HG02938 (cell line): ENCODE results near the gene LDHAL6B.

Experiments used
- ATAC-seq: cut with Tn5 transposase; IDR thresholded peaks from one replicate; pipeline ENCODE4 v1.9.1; 2021; ENCODE audit warnings: mild to moderate bottlenecking, moderate library complexity; ENCODE audit not compliant: unreplicated experiment

LDHAL6B gene

GRCh38 chr15:59176653-59177316 lies 29.9 kb upstream of the LDHAL6B start:
- no peak for ATAC-seq

DNA sequence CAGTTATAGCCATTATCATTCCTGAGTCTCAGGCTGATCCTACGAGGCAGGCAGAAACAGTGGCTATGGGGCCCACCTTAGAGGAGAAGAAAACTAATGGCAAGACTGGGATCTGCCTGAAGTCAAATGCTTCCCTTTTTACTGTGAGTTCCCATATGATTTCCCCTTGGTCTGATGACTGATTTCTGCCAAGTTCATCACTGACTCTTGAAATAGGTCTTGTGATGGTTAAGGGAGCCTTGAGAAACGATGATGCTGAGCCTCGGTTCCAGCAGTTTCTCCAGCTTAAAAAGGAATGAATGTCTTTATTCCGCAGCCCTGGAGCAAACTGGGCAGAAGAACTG lies 29.4 kb upstream of the LDHAL6B start:
- no peak for ATAC-seq

DNA sequence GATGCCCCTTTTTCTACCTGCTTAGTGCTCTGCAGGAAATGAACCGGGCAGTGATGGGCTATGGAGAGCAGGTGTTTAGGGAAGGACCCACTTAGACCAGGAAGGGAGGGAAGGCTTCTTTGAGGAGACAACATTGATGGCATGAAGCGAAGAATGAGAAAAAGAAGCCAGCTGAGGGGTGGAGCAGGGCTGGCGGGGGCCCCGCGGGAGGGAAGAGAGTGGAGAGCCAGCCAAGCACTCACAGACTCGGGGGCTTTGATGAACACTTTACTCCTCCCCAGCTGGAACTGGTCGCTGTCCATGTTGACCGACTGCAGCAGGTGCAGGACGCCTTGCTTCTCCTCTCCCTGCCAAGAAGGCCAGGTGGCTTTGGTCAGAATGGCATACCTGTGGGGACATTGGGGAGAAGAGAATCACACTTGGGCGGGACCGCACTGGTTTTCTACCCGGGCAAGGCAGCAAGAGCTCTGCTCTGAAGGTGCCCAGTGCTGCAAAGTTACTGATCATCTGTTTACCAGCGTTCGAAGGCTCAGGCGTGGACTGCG lies 28.4 kb upstream of the LDHAL6B start:
- ATAC-seq = no peak

DNA sequence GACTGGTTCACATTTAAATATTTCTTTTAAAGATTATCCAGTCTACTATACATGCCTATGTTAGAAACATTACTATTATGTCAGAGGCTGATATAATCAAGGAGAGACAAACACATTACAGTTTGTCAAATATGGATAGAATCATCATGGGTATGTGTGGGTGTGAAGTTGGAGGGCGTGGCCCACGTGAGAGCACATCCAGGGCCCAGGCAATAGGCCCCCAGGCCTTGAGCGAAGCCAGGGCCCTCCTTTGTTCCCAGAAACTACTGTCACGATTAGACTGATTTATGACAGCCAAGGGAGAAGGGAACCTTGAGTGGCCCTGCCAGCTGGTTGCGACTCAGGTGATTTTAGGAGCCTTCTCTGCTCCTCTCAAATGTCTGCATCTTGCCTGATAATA lies 26.9 kb upstream of the LDHAL6B start:
- ATAC-seq = no peak

DNA sequence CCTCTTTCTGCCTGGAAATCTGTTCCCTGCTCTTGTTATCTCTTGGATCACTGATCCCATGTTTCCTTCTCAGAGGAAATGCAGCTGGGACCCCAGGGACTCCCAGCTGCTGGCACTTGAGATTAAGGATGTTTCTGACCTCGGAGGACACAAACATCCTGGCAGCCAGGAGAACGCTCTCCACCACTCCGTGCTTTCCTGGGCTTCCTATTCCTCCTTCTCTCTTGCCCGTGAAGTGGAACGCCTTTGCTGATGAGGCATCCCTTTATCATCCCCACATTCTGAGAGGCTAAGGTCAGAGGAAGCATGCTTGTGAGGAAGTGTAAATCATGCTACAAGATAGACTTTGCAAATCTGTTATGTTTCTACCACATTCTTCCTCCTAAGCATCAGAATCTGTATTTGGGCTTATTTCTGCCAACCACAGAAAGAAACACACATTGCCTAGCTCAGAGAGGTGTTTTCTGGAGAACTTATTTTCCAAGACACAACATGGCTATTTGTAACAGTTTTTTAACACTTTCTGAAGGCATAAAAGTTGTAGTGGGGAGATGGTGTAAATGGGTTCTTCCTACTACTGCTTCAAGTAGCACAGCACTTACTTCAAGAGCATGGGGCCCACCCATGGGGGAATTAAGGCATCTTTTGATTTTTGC lies 25.6 kb upstream of the LDHAL6B start:
- no peak for ATAC-seq

GRCh38 chr15:59185725-59186124 lies 20.9 kb upstream of the LDHAL6B start:
- no peak for ATAC-seq

DNA sequence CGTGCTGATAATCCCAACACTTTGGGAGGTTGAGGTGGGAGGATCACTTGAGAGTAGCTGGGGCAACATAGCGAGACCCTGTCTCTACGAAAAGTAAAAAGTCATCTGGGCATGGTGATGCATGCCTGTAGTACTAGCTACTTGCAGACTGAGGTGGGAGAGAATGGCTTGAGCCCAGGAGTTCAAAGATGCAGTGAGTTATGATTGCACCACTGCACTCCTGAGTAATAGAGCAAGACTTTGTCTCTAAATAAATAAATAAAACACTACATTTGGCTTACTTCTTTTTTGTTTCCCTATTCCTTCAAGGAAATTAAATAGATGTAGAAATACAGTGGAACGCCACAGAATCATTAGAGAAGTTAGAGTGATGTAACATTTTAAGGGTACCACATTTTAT lies 20.1 kb upstream of the LDHAL6B start:
- ATAC-seq = no peak

GRCh38 chr15:59189241-59189640 lies 17.4 kb upstream of the LDHAL6B start:
- ATAC-seq = no peak

DNA sequence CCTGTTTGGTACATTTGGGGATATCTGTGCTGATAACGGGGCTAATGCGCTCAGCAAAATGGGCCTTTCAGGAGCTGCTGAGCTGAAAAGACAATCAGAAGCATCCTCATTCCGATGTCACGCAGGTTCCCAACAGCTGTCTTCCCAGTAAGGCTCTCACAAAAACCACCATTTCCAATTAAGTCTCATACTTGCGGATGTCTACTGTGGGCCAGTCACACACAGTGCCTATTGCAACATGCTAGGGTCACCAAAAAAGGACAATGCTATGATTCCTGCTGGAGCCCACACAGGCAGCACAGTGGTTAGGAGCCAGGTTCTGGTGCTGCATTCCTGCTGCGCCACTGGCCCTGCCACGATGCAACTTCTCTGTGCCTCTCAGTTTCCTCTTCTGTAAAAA lies 16.4 kb upstream of the LDHAL6B start:
- no peak for ATAC-seq

- ATAC-seq = no peak
Measured at GRCh38 chr15:59191855-59192237, 14.8 kb upstream of the LDHAL6B start.

- no peak for ATAC-seq
Measured at GRCh38 chr15:59194639-59195325, 11.9 kb upstream of the LDHAL6B start.

DNA sequence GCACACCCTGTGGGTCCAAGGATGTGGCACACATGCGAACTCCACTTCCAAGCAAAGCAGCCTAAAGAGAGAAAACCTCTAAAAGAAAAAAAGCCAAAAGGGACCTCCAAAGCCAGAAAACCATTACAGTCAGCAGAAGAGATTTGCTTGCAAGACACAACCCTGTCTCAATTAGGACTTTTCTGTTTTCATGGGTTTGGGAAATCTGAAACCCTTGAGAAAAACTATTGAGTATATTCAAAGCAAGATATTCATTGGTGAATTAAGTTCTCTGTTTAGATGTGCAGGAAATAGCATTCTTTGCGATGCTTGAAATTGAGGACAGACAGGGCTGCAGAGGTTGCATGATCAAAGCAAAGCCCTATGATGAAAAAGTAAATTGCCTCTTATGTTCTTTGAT lies 10.2 kb upstream of the LDHAL6B start:
- ATAC-seq = no peak

- ATAC-seq = no peak
Measured at GRCh38 chr15:59197454-59197853, 9.2 kb upstream of the LDHAL6B start.

GRCh38 chr15:59199626-59200465 lies 6.8 kb upstream of the LDHAL6B start:
- no peak for ATAC-seq

DNA sequence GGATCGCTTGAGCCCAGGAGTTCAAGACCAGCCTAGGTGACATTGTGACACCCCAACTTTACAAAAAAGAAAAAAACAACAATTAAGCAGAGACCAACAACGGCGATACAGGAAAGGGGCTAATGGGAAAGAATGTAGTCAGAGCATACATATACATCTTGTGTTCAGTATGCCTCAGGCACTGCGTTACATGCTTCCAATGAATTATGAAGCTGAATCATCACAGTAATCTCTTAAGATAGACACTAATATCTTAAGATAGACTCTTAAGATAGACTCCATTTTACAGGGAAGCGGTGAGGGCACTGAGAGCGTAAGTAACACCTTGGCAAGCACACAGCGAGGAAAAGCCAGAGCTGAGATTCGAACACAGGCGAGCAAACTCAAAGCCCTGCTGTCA lies 6.1 kb upstream of the LDHAL6B start:
- no peak for ATAC-seq

DNA sequence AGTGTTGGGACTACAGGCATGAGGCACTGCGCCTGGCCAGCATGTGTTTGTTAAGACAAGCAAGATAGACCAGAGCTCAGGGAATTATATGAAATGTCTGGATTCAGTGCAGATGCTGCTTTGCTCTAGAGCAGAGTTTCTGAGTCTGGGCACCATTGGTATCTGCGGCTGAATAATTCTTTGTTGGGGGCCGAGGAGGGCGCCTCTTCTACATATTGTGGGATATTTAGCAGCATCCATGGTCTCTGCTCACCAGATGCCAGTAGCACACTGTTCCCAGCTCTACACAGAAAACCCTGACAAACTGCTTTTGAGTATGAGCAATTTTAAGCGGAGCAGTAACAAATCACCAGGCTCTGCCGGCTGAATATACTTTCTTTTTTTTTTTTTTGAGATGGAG lies 3.6 kb upstream of the LDHAL6B start:
- no peak for ATAC-seq

GRCh38 chr15:59203657-59204056 lies 3.0 kb upstream of the LDHAL6B start:
- no peak for ATAC-seq

DNA sequence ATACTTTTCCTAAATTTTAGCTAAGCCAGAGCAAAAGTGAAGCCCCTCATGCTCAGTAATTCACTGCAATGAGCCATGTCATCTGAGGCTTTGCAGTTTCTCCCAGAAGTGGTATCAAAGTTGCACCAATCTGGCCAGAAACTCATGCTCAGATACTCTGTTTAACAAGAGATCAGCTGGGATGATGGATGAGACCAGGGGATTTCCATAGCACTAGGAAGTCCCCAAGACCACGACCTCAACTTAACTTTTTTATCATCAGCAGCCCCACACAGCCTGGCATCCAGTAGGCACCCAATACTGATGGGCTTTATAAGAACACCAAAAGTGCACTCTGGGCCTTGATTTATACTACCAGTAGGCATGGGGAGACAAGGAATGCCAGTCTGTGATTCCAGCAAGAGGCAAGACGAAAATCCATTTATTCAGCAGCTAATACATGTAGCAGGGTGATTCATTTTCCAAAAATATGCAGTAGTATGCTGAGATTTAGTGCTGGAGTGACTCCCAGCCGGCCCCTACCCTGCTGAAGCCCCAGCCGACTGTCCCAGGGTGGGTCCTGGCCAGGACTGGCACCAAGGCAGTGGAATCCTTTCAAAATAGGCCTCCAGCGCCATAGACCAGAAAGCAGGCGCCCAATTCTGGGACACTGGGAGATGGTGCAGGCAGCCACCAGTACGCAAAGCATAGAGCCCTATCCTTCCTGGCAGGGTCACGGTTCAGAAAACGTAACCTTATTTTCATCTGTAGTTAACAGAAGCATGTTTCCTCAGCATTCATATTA lies 612 bp upstream of the LDHAL6B start:
- no peak for ATAC-seq

GRCh38 chr15:59208613-59209249 lies 2.1 kb downstream of the LDHAL6B start:
- ATAC-seq = no peak

GRCh38 chr15:59210186-59210585 lies 3.5 kb downstream of the LDHAL6B start:
- no peak for ATAC-seq
